GM23338 (cell line): ENCODE data around the gene PIK3IP1. TPM values are rescaled to one million over a fixed set of nuclear protein-coding genes. Genes with fewer than 3 reads are reported as not detected.

Experiments used
- ATAC-seq: fragments of 200-7000 bp; cut with Tn5 transposase; 3 replicates; pipeline ENCODE4 v1.9.1; 2020
- DNase-seq: peaks from one replicate; pipeline ENCODE4 v3.0.0-alpha.2; 2015; ENCODE audit warnings: low spot score
- H2AFZ ChIP-seq: fragments of 200-600 bp; sonication (generic); 2 replicates; pipeline ENCODE4 v1.8.0; 2016; ENCODE audit warnings: antibody characterized with exemption, mild to moderate bottlenecking, moderate library complexity
- H3F3A ChIP-seq: fragments of 200-600 bp; sonication (generic); replicated peaks from 2 replicates; pipeline ENCODE4 v1.8.0; 2017; ENCODE audit warnings: antibody characterized with exemption, mixed run types, low read depth
- H3K27ac ChIP-seq: fragments of 200-600 bp; sonication (generic); 2 replicates; pipeline ENCODE4 v1.6.1; 2016; ENCODE audit warnings: low read depth
- H3K27me3 ChIP-seq: fragments of 200-600 bp; sonication (generic); 2 replicates; pipeline ENCODE4 v1.8.0; 2016; ENCODE audit warnings: mild to moderate bottlenecking, mixed run types, moderate library complexity; ENCODE audit not compliant: insufficient read depth
- H3K36me3 ChIP-seq: fragments of 200-600 bp; sonication (generic); 2 replicates; pipeline ENCODE4 v1.8.0; 2016; ENCODE audit warnings: mild to moderate bottlenecking; ENCODE audit not compliant: insufficient read depth
- H3K4me1 ChIP-seq: fragments of 200-600 bp; sonication (generic); 2 replicates; pipeline ENCODE4 v1.8.0; 2016; ENCODE audit warnings: mild to moderate bottlenecking, moderate library complexity; ENCODE audit not compliant: insufficient read depth
- H3K4me2 ChIP-seq: fragments of 200-600 bp; sonication (generic); 2 replicates; pipeline ENCODE4 v1.7.1; 2017; ENCODE audit warnings: mixed run types
- H3K4me3 ChIP-seq: fragments of 200-600 bp; sonication (generic); 2 replicates; pipeline ENCODE4 v1.6.1; 2016; ENCODE audit warnings: mixed run types
- H3K79me2 ChIP-seq: fragments of 200-600 bp; sonication (generic); replicated peaks from 2 replicates; pipeline ENCODE4 v1.8.0; 2017; ENCODE audit warnings: mild to moderate bottlenecking; ENCODE audit not compliant: insufficient read depth
- H3K9me2 ChIP-seq: fragments of 200-600 bp; sonication (generic); 2 replicates; pipeline ENCODE4 v1.8.0; 2017; ENCODE audit not compliant: insufficient read depth
- H4K20me1 ChIP-seq: fragments of 200-600 bp; sonication (generic); replicated peaks from 2 replicates; pipeline ENCODE4 v1.8.0; 2017; ENCODE audit warnings: mild to moderate bottlenecking; ENCODE audit not compliant: insufficient read depth
- H3K27ac Mint-ChIP-seq: 2 replicates; pipeline ENCODE4 v1.8.0; 2020; ENCODE audit warnings: inconsistent platforms, mild to moderate bottlenecking, moderate library complexity, mixed read lengths
- H3K27me3 Mint-ChIP-seq: 3 replicates; pipeline ENCODE4 v1.8.0; 2022; ENCODE audit warnings: low read depth, mild to moderate bottlenecking, moderate library complexity, mixed read lengths, inconsistent platforms; ENCODE audit not compliant: insufficient read depth, poor library complexity
- H3K36me3 Mint-ChIP-seq: 3 replicates; pipeline ENCODE4 v1.8.0; 2021; ENCODE audit warnings: low read depth, mild to moderate bottlenecking, inconsistent platforms, moderate library complexity, mixed read lengths
- H3K4me1 Mint-ChIP-seq: 3 replicates; pipeline ENCODE4 v1.8.0; 2020; ENCODE audit warnings: mild to moderate bottlenecking, inconsistent platforms, mixed read lengths
- H3K4me3 Mint-ChIP-seq: 3 replicates; pipeline ENCODE4 v1.8.0; 2021; ENCODE audit warnings: moderate library complexity, mild to moderate bottlenecking, inconsistent platforms, mixed read lengths
- H3K9me3 Mint-ChIP-seq: 3 replicates; pipeline ENCODE4 v1.8.0; 2020; ENCODE audit warnings: moderate library complexity, mild to moderate bottlenecking, inconsistent platforms, mixed read lengths
- CREB1 ChIP-seq: fragments of 250-450 bp; sonication (Bioruptor Pico); IDR thresholded peaks from 2 replicates; pipeline ENCODE4 v1.5.0; 2020; ENCODE audit warnings: low read depth, mild to moderate bottlenecking, moderate library complexity
- EZH2 ChIP-seq: fragments of 200-600 bp; sonication (generic); IDR thresholded peaks from one replicate; pipeline ENCODE4 v1.8.0; 2017; ENCODE audit warnings: antibody characterized with exemption, mild to moderate bottlenecking, low read depth; ENCODE audit not compliant: unreplicated experiment
- EZH2phosphoT487 ChIP-seq: fragments of 200-600 bp; sonication (generic); IDR thresholded peaks from one replicate; pipeline ENCODE4 v1.8.1; 2018; ENCODE audit warnings: antibody characterized with exemption; ENCODE audit not compliant: unreplicated experiment
- JUNB ChIP-seq: IDR thresholded peaks from one replicate; pipeline ENCODE4 v1.6.1; 2016; ENCODE audit warnings: antibody characterized with exemption; ENCODE audit not compliant: unreplicated experiment
- NANOG ChIP-seq: IDR thresholded peaks from 2 replicates; pipeline ENCODE4 v1.6.1; 2016; ENCODE audit warnings: antibody characterized with exemption, borderline replicate concordance
- POLR2AphosphoS5 ChIP-seq: IDR thresholded peaks from 2 replicates; pipeline ENCODE4 v1.6.1; 2016; ENCODE audit warnings: antibody characterized with exemption, low read depth
- STAT1 ChIP-seq: IDR thresholded peaks from one replicate; pipeline ENCODE4 v1.6.1; 2016; ENCODE audit warnings: antibody characterized with exemption; ENCODE audit not compliant: unreplicated experiment
- ZNF114 ChIP-seq: fragments of 250-450 bp; sonication (Bioruptor Pico); IDR thresholded peaks from 2 replicates; pipeline ENCODE4 v1.5.0; 2020; ENCODE audit warnings: mild to moderate bottlenecking, moderate library complexity
- ZNF331 ChIP-seq: fragments of 250-450 bp; sonication (Bioruptor Pico); IDR thresholded peaks from 2 replicates; pipeline ENCODE4 v1.5.0; 2020; ENCODE audit warnings: low read depth, mild to moderate bottlenecking, moderate library complexity
- polyA plus RNA-seq: library from polyadenylated mRNA; unstranded; fragments of >200 nt; fragmentation: Nextera tagmentation; extraction: Ambion mirVana; gene quantifications from 2 replicates; pipeline ENCODE4 v1.2.1, GENCODE V29; 2016
- total RNA-seq: library from RNA; depleted of rRNA; stranded (reverse); fragments of >200 nt; shearing (Covaris generic); gene quantifications from 2 replicates; pipeline ENCODE4 v1.2.3, GENCODE V29; 2014
- TF ChIP-seq, protein P1 (sequence below): IDR thresholded peaks from one replicate; pipeline ENCODE4 v1.6.1; 2018; ENCODE audit warnings: antibody characterized with exemption; ENCODE audit not compliant: unreplicated experiment
- TF ChIP-seq, protein P2 (sequence below): IDR thresholded peaks from 2 replicates; pipeline ENCODE4 v1.6.1; 2016; ENCODE audit warnings: antibody characterized with exemption
- TF ChIP-seq, protein P3 (sequence below): fragments of 250-450 bp; sonication (Bioruptor Pico); IDR thresholded peaks from 2 replicates; pipeline ENCODE4 v1.5.0; 2020; ENCODE audit warnings: mild to moderate bottlenecking, moderate library complexity
- TF ChIP-seq, protein P4 (sequence below), 2 experiments: fragments of 200-600 bp in 1 of 2; sonication (generic) in 1 of 2; conservative IDR thresholded peaks; 2 replicates each; pipeline versions ENCODE4 v1.5.1 to v1.6.1; 2016 to 2017; ENCODE audit warnings: antibody characterized with exemption in 2 of 2, low read depth in 2 of 2, mild to moderate bottlenecking in 2 of 2, moderate library complexity in 1 of 2

PIK3IP1 gene
- total and polyA plus RNA-seq, 2 experiments from 2014 or later, result 1.1 to 2.2 TPM

DNA sequence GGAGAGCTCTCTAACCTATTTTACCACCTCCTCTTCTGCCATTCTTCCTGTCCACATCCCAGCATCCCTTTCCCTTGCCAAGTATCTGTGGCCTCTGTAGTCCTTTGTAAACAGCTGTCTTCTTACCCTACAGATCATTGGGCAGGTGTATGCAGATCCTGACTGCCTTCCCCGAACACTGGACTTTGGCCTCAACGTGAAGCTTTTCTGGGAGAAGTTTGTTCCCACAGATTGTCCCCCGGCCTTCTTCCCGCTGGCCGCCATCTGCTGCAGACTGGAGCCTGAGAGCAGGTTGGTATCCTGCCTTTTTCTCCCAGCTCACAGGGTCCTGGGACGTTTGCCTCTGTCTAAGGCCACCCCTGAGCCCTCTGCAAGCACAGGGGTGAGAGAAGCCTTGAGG, 17.3 kb downstream of the PIK3IP1 start:
- Mint-ChIP-seq H3K36me3 (peaks cover 62% of the 10 kb centered on the region), H3K27ac (no peak overlapping the region), H3K4me3 (no peak overlapping the region)

More for the DNA sequence above, 17.3 kb downstream of the PIK3IP1 start:
- Histone ChIP-seq H3F3A (0 out of 2 replicates have a peak, but pooled peaks cover 3% of the 10 kb centered on the region), H2AFZ (no peak overlapping the region), H3K4me2 (no peak overlapping the region), H3K27me3 (no peaks in the 10 kb centered on the region), H4K20me1 (no peaks in the 10 kb centered on the region), H3K36me3 (peaks cover 23% of the 10 kb centered on the region), H3K79me2 (no peaks in the 10 kb centered on the region), H3K9me2 (no peaks in the 10 kb centered on the region), H3K4me3 (no peak overlapping the region), H3K4me1 (peaks cover 5% of the 10 kb centered on the region; the same call in 1 of the 2 replicates), H3K27ac (no peak overlapping the region)
- Mint-ChIP-seq H3K27me3 (no peaks in the 10 kb centered on the region), H3K9me3 (no peaks in the 10 kb centered on the region), H3K4me1 (peaks cover 12% of the 10 kb centered on the region)
- DNase-seq (no peak), ATAC-seq (no peak)
- TF ChIP-seq, protein P1, sequence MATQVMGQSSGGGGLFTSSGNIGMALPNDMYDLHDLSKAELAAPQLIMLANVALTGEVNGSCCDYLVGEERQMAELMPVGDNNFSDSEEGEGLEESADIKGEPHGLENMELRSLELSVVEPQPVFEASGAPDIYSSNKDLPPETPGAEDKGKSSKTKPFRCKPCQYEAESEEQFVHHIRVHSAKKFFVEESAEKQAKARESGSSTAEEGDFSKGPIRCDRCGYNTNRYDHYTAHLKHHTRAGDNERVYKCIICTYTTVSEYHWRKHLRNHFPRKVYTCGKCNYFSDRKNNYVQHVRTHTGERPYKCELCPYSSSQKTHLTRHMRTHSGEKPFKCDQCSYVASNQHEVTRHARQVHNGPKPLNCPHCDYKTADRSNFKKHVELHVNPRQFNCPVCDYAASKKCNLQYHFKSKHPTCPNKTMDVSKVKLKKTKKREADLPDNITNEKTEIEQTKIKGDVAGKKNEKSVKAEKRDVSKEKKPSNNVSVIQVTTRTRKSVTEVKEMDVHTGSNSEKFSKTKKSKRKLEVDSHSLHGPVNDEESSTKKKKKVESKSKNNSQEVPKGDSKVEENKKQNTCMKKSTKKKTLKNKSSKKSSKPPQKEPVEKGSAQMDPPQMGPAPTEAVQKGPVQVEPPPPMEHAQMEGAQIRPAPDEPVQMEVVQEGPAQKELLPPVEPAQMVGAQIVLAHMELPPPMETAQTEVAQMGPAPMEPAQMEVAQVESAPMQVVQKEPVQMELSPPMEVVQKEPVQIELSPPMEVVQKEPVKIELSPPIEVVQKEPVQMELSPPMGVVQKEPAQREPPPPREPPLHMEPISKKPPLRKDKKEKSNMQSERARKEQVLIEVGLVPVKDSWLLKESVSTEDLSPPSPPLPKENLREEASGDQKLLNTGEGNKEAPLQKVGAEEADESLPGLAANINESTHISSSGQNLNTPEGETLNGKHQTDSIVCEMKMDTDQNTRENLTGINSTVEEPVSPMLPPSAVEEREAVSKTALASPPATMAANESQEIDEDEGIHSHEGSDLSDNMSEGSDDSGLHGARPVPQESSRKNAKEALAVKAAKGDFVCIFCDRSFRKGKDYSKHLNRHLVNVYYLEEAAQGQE, result no peak
- no peak for TF ChIP-seq ZNF331 (CRISPR knock-in tag)
- TF ChIP-seq JUNB, result no peak
- no peak for TF ChIP-seq POLR2AphosphoS5
- TF ChIP-seq ZNF114 (CRISPR knock-in tag), result no peak
- TF ChIP-seq STAT1, result no peak
- TF ChIP-seq EZH2, result no peak
- no peak for TF ChIP-seq EZH2phosphoT487
- no peak for TF ChIP-seq CREB1 (CRISPR knock-in tag)
- TF ChIP-seq, protein P2, sequence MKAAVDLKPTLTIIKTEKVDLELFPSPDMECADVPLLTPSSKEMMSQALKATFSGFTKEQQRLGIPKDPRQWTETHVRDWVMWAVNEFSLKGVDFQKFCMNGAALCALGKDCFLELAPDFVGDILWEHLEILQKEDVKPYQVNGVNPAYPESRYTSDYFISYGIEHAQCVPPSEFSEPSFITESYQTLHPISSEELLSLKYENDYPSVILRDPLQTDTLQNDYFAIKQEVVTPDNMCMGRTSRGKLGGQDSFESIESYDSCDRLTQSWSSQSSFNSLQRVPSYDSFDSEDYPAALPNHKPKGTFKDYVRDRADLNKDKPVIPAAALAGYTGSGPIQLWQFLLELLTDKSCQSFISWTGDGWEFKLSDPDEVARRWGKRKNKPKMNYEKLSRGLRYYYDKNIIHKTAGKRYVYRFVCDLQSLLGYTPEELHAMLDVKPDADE, result no peak
- TF ChIP-seq, protein P3, sequence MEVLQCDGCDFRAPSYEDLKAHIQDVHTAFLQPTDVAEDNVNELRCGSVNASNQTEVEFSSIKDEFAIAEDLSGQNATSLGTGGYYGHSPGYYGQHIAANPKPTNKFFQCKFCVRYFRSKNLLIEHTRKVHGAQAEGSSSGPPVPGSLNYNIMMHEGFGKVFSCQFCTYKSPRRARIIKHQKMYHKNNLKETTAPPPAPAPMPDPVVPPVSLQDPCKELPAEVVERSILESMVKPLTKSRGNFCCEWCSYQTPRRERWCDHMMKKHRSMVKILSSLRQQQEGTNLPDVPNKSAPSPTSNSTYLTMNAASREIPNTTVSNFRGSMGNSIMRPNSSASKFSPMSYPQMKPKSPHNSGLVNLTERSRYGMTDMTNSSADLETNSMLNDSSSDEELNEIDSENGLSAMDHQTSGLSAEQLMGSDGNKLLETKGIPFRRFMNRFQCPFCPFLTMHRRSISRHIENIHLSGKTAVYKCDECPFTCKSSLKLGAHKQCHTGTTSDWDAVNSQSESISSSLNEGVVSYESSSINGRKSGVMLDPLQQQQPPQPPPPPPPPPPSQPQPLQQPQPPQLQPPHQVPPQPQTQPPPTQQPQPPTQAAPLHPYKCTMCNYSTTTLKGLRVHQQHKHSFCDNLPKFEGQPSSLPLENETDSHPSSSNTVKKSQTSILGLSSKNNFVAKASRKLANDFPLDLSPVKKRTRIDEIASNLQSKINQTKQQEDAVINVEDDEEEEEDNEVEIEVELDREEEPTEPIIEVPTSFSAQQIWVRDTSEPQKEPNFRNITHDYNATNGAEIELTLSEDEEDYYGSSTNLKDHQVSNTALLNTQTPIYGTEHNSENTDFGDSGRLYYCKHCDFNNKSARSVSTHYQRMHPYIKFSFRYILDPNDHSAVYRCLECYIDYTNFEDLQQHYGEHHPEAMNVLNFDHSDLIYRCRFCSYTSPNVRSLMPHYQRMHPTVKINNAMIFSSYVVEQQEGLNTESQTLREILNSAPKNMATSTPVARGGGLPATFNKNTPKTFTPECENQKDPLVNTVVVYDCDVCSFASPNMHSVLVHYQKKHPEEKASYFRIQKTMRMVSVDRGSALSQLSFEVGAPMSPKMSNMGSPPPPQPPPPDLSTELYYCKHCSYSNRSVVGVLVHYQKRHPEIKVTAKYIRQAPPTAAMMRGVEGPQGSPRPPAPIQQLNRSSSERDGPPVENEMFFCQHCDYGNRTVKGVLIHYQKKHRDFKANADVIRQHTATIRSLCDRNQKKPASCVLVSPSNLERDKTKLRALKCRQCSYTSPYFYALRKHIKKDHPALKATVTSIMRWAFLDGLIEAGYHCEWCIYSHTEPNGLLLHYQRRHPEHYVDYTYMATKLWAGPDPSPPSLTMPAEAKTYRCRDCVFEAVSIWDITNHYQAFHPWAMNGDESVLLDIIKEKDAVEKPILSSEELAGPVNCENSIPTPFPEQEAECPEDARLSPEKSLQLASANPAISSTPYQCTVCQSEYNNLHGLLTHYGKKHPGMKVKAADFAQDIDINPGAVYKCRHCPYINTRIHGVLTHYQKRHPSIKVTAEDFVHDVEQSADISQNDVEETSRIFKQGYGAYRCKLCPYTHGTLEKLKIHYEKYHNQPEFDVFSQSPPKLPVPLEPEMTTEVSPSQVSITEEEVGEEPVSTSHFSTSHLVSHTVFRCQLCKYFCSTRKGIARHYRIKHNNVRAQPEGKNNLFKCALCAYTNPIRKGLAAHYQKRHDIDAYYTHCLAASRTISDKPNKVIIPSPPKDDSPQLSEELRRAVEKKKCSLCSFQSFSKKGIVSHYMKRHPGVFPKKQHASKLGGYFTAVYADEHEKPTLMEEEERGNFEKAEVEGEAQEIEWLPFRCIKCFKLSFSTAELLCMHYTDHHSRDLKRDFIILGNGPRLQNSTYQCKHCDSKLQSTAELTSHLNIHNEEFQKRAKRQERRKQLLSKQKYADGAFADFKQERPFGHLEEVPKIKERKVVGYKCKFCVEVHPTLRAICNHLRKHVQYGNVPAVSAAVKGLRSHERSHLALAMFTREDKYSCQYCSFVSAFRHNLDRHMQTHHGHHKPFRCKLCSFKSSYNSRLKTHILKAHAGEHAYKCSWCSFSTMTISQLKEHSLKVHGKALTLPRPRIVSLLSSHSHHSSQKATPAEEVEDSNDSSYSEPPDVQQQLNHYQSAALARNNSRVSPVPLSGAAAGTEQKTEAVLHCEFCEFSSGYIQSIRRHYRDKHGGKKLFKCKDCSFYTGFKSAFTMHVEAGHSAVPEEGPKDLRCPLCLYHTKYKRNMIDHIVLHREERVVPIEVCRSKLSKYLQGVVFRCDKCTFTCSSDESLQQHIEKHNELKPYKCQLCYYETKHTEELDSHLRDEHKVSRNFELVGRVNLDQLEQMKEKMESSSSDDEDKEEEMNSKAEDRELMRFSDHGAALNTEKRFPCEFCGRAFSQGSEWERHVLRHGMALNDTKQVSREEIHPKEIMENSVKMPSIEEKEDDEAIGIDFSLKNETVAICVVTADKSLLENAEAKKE (CRISPR knock-in tag), result no peak
- no peak for TF ChIP-seq NANOG
- TF ChIP-seq, protein P4, sequence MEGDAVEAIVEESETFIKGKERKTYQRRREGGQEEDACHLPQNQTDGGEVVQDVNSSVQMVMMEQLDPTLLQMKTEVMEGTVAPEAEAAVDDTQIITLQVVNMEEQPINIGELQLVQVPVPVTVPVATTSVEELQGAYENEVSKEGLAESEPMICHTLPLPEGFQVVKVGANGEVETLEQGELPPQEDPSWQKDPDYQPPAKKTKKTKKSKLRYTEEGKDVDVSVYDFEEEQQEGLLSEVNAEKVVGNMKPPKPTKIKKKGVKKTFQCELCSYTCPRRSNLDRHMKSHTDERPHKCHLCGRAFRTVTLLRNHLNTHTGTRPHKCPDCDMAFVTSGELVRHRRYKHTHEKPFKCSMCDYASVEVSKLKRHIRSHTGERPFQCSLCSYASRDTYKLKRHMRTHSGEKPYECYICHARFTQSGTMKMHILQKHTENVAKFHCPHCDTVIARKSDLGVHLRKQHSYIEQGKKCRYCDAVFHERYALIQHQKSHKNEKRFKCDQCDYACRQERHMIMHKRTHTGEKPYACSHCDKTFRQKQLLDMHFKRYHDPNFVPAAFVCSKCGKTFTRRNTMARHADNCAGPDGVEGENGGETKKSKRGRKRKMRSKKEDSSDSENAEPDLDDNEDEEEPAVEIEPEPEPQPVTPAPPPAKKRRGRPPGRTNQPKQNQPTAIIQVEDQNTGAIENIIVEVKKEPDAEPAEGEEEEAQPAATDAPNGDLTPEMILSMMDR (conservative IDR thresholded peaks at IDR 0.05; ENCODE audit: low read depth in 2 of 2), result no peak
